ENCODE measurements around the gene ANKRD2.
"Not testable (repeated sequence)": the region's sequence is repeated elsewhere in the genome, so short reads cannot be mapped to it uniquely, and the experiment has no call there.

ANKRD2 gene

DNA sequence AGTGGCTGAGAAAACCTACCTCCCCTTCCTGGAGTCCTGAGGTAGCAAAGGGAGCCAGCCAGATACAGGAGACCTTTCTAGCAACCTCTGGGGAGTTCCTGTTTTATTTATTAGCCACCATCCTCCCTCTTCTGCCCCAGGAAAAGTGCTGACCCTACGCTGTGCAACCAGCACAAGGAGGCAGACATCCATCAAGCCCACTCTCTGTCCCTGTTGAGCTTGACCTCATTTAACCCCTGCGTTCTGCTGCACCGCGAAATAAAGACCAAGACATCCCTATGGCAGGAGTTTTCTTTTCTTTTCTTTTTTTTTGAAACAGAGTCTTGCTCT, 25.3 kb upstream of the ANKRD2 start:
- no peak for DNase-seq

DNA sequence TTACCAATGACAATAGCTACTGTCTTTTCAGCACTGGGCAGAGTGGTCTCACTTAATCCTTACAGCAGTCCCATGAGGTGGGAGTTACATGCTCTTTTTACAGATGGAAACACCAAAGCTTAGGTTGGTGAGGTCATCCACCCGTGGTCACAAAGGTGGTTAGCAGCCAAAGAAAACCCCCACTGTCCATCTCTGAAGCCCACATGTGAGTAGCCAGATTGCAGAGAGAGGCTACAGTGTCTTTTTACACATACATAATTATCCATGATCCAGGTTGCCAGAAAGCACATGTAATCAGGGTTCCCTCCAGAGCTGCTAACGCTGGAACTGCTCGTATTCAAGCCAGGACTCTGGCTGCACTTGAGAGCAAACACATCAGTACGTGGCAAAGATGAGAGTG, 24.6 kb upstream of the ANKRD2 start:
- DNase-seq = no peak

DNA sequence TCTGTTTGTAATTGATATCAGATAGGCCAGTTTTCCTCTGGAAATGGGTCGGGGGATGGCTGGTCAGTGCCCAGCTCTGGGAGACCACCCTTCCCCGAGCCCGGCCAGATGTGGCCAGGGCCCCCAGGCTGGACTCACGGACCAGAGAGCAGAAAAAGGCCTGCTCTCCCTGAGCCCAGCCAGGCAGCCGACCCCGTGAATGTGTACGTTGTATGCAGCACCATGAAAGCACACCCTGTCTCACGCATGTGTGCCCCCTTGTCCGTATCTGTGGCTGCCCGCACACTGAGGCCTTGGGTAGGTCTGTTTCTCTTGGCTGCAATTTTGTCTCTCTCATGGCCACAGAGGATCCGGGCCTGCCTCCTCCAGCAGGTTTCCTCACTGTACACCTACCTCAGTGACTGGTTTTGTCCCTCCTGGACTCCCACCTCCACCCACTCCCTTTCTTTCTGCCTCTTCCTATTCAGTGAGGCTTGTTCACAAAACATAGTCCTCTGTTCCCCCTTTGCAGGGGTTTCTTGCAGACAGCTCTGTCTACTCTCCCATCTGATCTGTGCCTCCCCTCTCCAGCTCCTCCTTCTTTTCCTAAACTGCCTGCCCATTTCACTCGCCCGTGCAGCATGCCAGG, 23.6 kb upstream of the ANKRD2 start:
- no peak for DNase-seq

DNA sequence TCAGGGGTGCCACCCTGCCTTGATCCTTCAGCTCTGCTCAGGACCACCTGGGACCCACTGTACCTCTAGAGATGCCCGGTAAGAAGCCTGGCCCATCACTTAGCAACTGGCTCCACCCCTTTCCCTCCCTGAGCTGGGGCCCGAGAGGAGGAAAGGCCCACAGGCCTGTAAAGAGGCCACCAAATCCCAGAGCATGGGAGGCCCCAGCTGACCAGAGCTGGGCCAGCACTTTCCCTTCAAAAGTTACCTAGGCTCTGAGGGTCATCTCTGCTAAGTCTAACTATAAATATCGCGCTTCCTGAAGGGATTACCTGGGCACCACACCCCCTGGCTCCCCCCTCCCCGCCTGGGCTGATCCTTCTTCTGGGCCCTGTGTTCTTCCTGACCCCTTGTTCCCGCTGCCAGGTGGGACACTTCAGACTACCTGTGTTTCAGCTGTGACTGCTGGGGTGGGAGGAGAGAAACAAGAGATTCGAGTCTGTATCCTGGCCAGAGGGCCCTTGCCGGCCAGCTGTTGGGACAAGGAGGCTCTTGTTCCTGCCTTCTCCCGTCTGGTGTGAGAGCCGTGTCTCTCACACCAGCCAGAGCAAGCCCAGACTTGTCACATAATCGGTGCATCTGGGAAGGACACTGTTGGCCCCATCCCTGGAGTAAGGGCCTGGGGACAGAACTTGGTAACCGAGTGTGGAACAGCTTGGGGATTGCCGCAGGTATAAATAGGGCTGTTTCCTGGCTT, 22.8 kb upstream of the ANKRD2 start:
- DNase-seq = no peak

DNA sequence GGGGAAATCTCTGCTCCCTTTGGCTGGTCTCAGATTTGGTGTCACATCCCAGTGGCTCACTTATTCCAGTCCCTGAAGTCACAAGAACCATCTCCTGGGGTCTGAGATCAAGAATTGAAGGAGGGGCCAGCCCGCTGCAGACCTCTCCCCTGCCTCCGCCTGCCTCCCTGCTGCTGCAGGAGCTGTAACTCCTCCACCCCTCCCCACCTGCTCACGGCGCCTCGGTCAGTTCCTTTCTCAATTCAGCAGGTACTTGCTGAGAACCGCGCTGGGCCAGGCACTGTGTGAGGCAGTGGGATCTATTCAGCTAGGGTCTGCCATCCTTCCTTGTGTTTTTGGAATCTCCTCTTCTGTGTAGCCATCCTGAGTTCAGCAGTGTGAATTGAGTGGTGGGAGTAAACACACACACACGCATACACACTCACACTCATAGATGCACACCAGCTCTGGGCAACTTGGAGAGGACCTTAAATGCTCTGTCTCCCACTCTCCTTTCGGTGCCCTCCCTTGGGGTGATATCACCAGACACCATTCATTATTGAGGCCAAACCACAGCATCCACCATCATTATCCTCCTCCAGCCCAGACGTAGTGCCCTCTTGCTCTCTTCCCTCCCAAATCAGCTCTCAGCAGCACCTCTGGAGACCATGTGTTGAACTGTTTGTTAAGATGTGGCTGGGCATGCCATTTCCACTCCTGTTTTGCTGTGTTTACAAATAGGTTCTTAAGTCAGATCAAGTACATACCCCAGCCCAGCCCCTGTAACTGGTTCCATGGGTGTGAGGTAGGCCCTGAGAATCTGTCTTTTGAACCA, 22.0 kb upstream of the ANKRD2 start:
- DNase-seq = no peak

DNA sequence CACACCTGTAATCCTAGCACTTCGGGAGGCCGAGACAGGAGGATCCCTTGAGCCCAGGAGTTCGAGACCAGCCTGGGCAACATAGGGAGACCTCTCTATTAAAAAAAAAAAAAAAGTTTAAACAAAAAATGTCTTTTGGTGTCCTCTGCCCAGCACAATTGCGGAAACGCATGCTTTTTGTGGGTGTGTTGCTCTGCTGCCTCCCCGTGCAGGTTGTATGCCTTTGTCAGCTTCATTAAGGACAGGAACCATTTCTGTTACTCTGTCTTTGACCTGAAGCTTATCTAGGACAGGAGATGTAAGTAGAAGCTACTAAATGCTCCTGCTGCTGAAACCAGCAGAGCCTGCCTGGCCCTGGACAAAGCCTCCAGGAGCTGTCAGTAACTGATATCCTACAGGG, 21.3 kb upstream of the ANKRD2 start:
- DNase-seq = no peak

DNA sequence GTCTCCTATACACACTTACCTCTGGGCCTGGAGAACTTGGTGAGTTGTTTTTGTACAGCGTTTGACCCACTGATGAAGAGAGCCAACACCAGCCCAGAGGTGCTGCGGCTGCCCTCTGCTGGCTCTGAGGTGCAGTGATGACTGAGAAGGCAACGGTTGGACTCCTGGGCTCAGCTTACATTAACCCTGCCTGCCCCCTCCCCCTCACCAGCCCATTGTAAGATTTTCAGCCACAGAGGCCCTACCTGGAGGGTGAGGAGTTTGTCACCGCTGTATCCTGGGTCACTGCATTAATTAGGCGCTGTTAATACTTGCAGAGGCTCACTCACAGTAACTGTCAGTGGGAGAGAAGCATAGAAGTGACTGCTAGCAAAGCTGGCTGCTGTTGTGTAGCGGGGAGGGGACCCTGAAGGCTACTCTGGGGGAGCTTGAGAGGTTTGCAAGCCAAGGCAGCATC, 19.0 kb upstream of the ANKRD2 start:
- DNase-seq = peak; percentile 61 to 66

DNA sequence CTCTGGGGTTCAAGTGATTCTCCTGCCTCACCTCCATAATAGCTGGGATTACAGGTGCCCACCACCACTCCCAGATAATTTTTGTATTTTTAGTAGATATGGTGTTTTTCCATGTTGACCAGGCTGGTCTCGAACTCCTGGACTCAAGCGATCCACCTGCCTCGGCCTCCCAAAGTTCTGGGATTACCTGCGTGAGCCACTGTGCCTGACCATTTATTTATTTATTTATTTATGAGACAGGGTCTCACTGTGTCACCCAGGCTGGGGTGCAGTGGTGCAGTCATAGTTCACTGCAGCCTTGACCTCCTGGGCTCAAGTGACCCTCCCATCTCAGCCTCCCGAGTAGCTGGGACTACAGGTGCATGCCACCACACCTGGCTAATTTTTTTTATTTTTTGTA, 18.2 kb upstream of the ANKRD2 start:
- not testable (repeated sequence) for DNase-seq

DNA sequence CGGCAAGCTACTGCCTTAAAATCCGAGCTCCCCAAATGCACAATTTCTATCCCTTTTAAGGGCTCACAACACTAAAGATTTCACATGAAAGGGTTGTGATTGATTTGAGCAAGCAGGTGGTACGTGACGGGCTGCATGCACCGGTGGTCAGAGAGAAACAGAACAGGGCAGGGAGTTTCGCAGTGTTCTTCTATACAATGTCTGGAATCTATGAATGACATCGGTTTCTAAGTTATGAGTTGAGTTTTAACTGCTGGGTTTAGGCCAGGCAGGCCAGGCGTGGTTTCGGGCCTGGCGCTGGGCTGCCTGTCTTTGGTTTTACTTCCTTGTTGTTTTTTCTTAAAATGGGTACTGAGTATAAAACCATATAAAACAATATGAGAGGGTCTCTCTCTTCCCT, 17.0 kb upstream of the ANKRD2 start:
- DNase-seq = not testable (repeated sequence)

DNA sequence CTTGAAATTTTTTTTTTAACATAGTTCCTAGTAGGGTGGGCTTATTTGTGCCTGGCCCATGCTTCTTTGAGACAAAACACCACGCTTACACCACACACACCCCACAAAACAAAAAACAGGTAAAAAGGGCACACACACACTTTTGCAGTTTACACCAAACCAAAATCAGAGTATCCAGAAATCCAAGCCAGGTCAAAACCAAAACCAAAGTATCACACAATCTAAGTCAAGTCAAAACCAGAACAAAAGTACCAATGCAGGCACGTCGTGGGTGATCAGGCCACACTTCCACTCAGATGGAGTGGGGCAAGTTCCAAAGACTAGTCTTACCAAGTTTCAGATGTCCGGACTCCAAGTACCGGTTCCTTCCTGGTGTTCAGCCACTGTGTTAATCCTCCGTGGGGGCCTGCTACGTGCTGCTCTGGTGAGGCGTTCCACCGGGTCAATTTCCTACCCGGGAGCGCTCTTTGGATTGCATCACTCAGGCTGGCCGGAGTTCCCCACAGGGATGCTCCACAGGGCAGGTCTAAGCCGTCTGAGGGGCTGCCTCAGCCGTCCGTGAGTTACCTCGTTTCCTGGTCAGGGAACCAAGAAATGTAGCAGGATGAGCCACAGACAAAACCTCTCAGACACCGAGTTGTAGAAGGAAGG, 11.7 kb upstream of the ANKRD2 start:
- DNase-seq = not testable (repeated sequence)

DNA sequence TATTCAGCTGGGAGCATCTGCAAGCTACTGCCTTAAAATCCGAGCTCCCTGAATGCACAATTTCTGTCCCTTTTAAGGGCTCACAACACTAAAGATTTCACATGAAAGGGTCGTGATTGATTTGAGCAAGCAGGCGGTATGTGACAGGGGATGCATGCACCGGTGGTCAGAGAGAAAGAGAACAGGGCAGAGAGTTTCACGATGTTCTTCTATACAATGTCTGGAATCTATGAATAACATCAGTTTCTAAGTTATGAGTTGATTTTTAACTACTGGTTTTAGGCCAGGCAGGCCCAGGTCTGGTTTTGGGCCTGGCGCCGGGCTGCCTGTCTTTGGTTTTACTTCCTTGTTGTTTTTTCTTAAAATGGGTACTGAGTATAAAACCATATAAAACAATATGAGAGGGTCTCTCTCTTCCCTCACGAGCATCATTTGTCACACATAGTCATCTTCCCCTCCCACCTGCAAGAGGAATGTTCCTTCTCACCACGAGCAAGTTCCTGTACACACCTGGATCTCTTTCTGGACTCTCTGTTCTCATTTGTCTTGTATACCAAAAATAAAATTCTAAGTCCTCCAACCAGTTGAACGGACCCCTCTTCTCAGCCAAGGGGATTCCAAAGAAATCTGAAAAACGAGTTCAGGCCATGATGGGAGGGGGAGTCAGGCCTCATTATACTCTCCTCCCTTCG, 11.0 kb upstream of the ANKRD2 start:
- DNase-seq = not testable (repeated sequence)

DNA sequence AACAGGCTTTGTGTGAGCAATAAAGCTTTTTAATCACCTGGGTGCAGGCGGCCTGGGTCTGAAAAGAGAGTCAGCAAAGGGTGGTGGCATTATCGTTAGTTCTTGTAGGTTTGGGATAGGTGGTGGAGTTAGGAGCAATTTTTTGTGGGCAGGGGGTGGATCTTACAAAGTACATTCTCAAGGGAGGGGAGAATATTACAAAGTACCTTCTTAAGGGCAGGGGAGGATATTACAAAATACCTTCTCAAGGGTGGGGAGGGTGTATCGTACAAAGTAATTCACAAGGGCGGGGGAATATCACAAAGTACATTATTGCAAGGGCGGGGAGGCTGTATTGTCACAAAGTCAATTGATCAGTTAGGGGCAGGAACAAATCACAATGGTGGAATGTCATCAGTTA, 10.2 kb upstream of the ANKRD2 start:
- not testable (repeated sequence) for DNase-seq

DNA sequence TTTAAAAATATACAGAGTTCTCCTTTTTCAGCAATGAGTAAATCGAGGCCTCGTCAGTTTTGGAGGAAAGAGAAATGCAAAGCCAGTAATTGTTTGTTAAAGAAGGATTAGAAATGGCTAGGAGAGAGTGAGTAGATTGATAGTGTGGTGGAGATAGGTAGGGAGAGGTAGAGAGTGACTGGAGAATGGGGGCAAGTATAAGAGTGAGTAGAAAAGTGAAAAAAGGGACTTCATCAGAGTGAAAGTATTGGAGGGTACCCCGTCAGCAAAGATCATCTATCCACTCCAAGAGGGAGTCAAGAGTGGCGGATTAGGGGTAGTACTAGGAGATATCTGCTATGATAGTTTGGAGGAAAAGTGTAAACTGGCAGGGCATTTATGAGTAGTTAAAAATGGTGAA, 9.2 kb upstream of the ANKRD2 start:
- DNase-seq = no peak

DNA sequence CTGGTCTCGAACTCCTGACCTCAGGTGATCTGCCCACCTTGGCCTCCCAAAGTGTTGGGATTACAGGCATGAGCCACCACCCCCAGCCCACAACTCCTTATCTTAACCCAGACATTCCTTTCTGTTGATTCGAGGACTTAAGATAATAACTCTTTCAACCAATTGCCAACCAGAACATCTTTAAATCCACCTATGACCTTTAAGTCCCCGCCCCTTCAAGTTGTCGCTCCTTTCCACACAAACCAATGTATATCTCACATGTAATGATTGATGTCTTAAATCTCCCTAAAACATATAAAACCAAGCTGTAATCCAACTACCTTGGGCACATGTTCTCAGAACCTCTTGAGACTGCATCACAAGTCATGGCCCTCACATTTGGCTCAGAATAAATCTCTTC, 7.8 kb upstream of the ANKRD2 start:
- no peak for DNase-seq

DNA sequence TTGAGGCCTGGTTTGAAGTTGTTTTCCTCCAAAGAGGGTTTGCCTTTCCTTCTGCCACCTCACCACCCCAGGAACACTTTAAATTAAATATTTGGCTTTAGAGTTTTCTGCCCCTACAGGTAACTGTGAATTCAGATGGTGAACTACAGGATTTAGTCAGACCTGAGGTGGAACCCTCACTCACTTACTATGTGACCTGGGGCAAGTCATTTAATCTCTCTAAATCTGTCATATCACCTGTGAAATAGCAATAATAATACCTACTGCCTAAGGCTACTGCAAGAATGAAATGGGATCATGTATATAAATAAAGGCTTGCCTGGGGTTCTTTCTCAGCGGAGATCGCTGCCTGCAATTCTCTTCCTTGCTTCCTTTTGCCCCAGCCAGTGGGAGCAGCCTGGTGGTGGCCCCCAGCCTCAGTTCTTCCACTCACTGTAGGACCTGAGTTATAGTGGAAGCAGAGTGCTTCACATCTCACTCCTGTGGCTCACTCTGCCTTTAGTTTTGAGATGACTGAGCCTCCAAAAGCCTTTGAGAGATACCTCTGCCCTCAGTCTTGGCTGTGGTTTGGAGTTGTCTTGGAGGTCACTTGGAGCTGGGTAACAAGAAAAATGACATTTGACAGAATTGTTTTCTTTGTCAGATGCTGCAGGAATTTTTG, 6.1 kb upstream of the ANKRD2 start:
- no peak for DNase-seq

DNA sequence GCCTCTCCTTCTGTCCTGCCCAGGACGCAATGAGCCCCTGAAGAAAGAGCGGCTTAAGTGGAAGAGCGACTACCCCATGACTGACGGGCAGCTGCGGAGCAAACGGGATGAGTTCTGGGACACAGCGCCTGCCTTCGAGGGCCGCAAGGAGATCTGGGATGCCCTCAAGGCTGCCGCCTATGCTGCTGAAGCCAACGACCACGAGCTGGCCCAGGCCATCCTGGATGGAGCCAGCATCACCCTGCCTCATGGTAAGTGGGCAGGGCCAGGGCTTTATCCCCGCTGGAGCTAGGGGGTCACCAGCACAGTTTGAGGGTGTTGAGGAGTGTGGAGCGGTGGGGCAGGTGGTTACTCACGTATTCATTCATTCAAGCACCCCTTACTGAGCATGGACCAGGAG, 4.7 kb upstream of the ANKRD2 start:
- DNase-seq = no peak

DNA sequence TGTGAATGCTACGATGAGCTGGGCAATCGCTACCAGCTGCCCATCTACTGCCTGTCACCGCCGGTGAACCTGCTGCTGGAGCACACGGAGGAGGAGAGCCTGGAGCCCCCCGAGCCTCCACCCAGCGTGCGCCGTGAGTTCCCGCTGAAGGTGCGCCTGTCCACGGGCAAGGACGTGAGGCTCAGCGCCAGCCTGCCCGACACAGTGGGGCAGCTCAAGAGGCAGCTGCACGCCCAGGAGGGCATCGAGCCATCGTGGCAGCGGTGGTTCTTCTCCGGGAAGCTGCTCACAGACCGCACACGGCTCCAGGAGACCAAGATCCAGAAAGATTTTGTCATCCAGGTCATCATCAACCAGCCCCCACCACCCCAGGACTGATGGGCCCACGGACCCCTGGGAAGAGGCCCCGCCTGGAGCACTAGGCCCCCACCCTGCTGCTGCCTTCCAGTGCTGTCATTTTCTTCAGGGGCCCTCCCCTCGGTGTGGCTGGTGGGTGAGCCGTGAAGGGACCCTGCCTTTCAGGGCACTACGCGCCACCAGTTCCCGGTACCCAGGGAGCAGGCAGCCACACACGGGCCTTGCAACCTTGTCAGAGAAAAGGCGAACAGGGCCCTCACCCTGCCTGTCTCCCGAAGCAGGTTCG, 2.3 kb upstream of the ANKRD2 start:
- DNase-seq = no peak

DNA sequence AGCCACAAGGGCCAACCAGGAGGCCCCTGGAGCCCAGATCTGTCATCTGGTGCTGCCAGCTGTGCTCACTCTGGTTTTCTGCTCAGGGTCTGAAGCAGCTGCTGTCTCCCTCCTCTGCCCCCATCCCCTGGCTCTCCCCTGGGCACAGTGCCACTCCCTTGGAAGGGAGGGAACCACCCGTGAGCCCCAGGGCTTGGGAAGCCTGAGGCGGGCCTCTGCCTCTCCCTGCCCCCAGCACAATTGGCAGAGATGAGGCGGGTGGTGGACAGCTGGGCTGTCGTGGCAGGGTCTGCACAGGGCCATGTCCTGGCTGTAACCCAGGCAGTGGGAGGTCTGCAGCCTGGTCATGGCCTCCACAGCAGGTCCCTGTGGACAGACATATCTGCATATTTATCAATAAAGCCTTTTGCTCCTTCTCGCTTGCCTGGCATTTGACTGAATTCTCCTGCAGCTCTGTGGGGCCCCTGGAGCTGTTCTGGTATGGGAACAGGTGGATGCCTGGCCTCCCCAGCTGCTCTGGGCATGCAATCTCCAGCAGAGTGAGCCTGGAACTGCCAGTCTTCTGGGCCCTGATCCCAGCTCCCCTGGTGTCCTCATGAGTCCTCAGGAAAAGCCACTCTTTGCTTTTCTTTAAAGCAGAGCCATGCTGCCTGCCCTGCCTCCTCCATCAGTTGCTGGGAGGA, 1.6 kb upstream of the ANKRD2 start:
- DNase-seq = no peak

DNA sequence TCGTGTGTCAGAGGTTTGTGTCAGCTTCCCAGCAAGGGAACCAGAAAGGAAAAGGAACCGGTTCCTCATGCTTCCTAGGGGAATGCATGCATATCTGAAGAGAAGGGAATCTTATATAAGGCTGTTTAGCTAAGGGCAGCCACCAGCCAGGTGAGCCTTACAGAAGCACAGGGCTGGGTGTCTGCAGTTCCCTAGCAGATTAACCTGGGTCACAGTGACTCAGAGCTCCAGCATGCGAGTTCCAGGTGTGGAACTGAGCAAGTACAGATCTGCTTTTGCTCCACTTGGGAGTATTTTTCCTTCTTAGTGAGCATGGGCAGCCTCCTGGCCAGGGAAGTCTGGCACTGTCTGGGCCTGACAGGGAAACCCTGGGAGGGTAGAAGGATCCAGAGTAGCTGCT, 957 bp upstream of the ANKRD2 start:
- no peak for DNase-seq

DNA sequence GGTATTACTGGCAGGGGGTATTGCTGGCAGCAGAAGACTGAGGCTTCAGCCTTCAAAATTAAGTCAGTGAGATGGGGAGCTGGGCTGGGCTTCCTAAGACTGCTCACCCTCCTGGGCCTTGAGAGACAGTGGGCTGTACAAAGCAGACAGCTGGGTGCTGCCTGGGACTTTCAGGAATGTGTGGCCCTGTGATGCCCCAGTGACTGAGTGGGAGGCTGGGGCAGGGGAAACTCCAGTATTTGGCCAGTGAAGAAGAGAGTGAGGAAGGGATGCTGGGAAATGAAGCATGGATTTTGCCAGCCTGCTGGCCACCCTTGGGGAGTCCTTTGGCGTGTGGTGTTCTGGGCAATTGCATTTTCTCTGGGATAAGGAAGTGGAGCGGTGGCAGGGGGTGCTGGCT, 442 bp downstream of the ANKRD2 start:
- DNase-seq = no peak

DNA sequence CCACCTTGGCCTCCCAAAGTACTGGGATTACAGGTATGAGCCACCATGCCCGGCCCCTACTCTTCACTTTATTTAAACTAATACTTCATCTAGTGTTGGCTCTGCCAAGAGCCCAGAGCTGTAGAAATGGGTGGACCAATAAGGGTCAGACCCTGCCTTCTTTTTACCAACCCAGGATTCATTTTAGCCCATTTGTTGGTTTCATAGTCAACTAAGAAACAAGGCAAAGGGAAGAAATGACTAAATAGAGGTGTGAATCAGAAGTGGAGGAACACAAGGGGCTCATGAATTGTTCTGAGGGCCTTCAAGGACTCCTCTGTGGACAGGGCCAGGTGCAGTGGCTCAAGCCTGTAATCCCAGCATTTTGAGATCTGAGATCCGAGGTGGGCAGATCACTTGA, 1.1 kb downstream of the ANKRD2 start:
- DNase-seq = no peak
